Left colon (tissue), 2 donors: ENCODE measurements around the gene PEMT. TPM values are rescaled to one million over a fixed set of nuclear protein-coding genes. Genes with fewer than 3 reads are reported as not detected.

ENCODE experiments used
- ATAC-seq: fragments of 200-7000 bp; cut with Tn5 transposase; one replicate; pipeline ENCODE4 v1.9.1; 2020; ENCODE audit warnings: mild to moderate bottlenecking, moderate library complexity
- DNase-seq, 2 donors: peaks; one replicate each; pipeline ENCODE4 v3.0.0-alpha.2; 2020
- intact Hi-C, 2 donors: fragments of 100-400 bp; cut with DNase I in 1 of 2; cut with micrococcal nuclease in 1 of 2; formaldehyde crosslinking; loops; one replicate each; pipeline versions ENCODE4 v1.11.2 to v1.14.0; 2022; cut with DNase I, micrococcal nuclease
- total RNA-seq, 2 donors: library from RNA; stranded (reverse); fragmentation: NEBNext Ultra II Directional; extraction: Animal tissue kit (Norgen Biotek cat#: 25700); gene quantifications; one replicate each; pipeline ENCODE4 v1.2.1, GENCODE V29; 2021
- donor health status: DM: no; HTN: no; CAD: no.
- donor health status: DM: yes; HTN: yes; CAD: no.

PEMT gene
- total RNA-seq, 2 donors from 2014 or later = 13.8 to 18.6 TPM

DNA sequence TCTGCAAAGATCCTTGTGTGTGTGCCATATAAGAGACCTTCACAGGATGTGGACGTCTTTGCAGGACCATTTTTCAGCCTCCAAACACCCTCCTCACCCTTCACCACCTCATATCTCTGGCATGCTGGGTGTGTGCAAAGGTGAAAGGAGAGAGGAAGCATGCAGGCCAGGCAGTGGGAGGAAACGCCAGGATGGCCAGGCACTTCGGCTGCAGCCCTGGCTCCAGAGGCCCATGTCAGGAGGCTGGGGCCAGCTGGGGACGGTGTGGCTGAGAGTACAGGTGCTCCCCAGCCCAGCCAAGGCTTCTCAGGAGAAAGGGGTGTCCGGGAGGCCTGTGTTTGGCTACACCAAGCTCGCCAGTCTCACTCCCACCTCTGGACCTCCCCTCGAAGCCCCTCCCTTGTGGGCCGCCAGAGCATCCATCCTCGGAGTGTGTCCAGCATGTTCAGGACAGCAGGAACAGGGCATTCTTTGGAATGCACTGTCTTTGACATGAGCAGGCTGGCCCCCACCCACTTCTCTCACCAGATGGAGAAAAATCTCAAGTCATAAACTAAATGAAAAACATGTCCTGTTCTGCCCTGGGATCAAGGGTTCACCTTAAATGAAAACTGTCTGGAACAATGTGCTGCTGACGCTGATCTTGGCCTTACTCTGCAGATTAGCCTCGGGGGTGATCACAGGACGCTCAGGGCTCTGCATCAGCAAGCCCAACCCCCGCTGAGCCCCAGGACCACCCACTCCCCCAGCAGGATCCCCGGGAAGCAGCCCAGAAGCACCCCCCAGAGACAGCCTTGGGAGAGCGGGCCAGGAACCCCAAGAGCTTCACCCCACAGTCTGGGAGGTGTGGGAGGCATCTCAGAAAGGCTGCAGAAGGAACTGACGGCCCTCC is 15.9 kb downstream of the PEMT start:
- intact Hi-C loops = no loop called here
- ATAC-seq (no peak), DNase-seq (no peak)

GRCh38 chr17:17573912-17574311 is 17.6 kb downstream of the PEMT start:
- ATAC-seq = no peak
- intact Hi-C loops = no loop called here

GRCh38 chr17:17572010-17572785 is 19.3 kb downstream of the PEMT start:
- DNase-seq (no peak), ATAC-seq (no peak)
- intact Hi-C loops = no loop called here

More at GRCh38 chr17:17573912-17574311, 17.6 kb downstream of the PEMT start:
- DNase-seq = no peak

DNA sequence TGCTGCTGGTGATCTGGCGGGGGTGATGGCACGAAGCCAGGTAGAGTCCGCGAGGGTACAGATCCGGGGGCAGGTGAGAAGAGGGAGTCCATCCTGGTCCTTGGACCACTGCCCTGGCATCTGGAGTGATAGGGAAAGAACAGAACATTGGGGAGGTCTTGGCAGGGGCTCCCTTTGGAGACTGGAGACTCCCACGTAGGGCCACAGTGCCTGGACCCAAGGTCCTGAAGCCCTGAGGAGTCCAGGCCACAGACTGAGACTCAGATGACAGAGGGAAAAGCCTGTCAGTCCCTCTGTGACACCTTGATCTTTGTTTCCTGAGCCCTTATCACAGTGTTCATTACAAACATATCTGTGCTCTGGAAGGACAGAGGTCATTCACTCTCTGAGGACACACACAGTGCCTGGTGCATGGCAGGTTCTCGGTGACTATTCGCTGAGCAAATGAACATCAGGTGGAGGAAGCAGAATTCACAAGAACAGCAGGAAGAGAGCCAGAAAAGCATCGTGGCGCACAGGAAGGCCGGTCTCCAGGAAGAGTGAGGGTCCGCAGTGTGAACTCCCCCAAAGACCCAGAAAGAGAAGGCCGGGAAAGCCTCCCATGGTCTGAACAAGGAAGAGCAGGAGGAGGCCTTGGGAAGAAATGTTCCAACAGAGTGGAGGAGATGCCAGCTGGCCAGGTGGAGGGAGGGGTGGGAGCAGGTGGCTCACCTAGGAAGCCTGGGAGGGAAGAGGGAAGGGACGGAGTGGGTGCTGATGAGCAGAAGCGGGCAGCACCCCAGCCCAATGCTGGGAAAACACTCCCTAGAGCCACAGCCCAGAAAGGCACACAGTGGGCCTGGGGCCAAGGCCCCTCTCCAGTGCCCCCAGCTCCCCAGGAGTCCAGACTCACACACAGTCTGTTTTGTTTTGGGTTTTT is 20.5 kb downstream of the PEMT start:
- intact Hi-C loops = no loop called here
- no peak for DNase-seq
- ATAC-seq = no peak

DNA sequence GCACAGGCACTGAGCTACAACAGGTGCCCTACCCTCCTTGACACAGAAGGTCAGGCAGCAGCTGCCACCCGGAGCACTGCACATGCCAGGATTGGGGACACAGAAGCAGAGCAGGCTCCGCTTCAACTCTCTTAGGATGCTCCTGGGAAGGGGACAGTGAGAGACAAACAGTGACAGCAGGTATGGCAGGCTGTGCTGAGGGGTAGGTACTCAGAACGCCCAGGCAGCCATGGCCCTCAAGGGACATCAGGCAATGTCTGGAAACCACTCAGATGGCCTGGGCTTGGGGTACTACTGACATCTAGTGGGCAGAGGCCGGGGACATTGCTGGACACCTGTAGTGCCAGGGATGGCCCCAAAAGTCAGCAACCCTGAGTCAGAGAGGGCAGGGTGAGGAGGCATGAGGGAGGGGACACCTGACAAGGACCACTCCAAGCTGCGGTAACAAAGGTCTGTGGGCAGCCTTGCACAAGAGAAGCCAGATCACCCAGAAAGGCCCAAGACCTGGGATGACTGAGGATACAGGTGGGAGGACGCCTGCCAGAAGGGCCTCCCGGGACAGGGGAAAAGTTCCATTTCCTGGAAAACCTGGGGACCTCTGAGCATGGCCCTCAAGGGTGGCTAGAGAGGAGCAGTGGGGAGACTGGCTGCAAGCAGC is 21.2 kb downstream of the PEMT start:
- ATAC-seq (peak; percentile 76), DNase-seq (peak in 1 of 2 donors; percentile 57)
- intact Hi-C loops = no loop called here

DNA sequence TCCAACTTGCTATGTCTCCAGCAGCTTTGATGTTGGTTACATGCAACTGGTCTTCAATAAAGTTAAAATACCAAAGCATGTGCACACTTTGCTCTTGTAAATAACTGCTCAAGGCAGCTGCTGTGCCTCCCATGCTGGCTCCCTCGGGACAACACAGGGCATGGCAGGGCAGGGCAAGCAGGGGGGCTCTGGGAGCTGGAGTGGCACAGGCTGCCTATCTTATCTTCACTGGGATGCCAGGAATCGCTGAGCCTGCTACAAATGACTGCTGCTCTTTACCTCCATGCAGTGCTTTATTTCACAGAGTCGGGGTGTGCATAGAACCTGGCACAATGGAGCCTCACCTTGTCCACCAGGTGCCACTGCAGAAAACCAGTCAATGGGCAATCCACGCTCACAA is 21.8 kb downstream of the PEMT start:
- ATAC-seq = peak; percentile 3
- intact Hi-C loops = loop anchor here in 1 of 2 donors (10.0 kb wide), 1 partner anchor 65 kb away; no protein-coding TSS in a partner anchor

GRCh38 chr17:17568772-17569195 is 22.7 kb downstream of the PEMT start:
- DNase-seq (peak; percentile 63 to 89), ATAC-seq (peak; percentile 71)
- intact Hi-C loops = loop anchor here in 1 of 2 donors (10.0 kb wide), 1 partner anchor 64 kb away; no protein-coding TSS in a partner anchor

More for the DNA sequence above, 21.8 kb downstream of the PEMT start:
- no peak for DNase-seq

- intact Hi-C loops = loop anchor here in 1 of 2 donors (10.0 kb wide), 1 partner anchor 63 kb away; no protein-coding TSS in a partner anchor
- DNase-seq (peak; percentile 31 to 43), ATAC-seq (no peak)
These were observed 23.9 kb downstream of the PEMT start for GRCh38 chr17:17567631-17568030.

DNA sequence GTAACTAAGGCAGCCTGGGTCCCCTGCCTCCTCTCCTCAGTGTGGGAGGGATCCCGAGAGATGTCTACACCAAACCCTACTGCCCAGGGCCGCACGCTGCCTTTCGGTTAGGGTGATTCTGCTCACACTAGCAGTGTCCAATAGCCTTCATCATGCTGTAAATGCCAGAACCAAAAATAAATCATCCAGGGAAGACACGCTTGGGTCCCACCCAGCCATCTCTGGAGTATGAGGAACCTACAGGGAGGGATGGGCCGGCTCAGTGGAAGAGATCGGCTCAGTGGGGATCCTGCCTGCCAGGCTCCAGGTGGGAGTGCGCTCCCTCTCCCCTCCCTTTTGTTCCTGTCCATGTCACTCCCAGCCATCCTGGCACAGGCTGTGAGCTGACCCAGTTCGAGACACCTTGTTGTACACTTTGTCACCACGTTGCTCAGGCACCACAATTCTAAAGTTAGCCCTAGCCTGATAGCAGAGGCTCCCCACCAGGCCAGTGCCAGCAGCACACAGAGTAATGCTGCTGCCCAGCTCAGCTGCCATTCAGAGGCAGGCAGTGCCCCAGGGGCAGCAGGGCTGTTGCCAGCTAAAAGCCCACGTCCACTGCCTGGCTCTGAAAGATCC is 24.5 kb downstream of the PEMT start:
- intact Hi-C loops = loop anchor here in 1 of 2 donors (10.0 kb wide), 1 partner anchor 62 kb away; no protein-coding TSS in a partner anchor
- no peak for ATAC-seq
- DNase-seq = no peak

DNA sequence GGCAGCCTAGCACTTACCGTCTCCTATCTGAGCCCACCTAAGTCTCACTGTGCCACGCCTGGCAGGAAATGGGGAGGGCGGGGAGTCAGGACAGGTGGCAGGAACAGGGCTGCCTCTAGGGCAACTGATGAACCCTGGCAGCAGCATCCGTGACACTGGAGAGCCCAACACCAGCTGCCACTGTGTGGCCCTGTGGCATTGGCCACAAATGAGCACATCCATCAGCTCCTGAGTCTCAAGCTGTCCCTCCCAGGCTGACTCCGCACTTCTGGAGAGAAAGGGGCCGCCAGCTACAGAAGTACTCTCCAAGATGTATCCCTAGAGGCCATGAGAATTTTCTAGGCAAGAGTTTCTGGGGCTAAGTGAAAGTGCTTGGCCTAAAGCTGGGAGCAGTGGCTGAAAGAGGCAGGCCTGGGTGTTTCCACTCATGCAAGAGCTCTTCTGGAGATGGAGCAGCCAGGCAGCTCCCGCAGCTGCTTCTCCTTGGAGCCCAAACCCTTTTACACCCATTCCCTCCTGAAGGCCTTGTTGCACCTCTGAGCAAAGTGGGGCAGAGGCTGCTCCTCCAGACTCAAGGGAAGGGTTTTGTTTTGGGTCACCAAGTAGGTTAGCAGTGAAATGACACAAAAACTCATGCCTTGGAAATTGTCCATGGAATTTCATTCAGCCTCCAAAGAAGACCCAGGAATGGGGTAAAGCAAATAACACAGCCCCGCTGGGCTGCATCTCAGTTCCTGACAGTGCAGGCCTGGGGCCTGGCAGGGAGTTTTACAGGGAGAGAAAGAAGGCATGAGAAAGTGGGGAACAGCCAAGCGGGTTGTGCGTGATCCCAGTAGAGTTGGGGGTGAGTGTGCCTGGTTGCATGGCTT is 25.8 kb downstream of the PEMT start:
- no peak for ATAC-seq
- intact Hi-C loops = loop anchor here in 1 of 2 donors (10.0 kb wide), 1 partner anchor 61 kb away; no protein-coding TSS in a partner anchor
- DNase-seq = no peak

DNA sequence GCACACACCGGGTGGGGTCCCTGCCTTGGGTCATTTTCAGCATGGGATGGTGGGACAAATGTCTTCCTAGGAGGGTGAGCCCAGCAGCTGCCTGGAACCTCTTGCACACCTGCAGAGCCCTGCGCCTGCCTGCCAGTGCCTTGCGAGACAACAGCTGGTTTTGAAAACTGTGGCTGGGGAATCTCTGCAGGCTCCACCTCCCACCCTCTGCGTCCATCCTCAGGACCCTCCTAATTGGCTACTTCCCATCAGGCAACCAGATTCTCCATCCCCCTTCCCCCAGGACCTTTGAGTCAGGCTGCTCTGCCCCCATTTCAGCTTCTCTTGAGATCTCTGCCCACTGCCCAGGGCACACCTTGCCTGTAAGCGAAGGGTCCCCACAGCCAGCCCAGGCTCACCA is 26.6 kb downstream of the PEMT start:
- no peak for ATAC-seq
- intact Hi-C loops = loop anchor here in 1 of 2 donors (10.0 kb wide), 1 partner anchor 60 kb away; no protein-coding TSS in a partner anchor
- DNase-seq = no peak

DNA sequence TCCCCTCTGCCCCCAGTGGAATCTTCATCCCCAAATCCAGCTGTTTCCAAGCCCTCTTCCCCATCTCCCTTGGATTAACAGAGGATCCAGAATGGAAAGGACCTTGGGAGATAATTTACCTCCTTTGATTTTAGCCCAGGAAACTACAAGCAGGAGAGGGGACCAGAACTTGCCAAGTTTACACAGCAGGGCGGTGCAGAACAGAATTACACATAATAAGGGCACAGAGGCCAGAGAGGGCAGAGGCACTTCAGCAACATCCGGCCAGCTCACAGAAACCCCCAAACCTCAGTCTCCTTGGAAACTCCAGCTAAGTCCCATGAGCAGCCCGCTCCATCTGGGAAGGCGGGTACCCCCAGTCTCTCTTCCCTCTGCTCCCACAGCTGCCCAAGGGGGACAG is 27.2 kb downstream of the PEMT start:
- no peak for DNase-seq
- peak; percentile 56 for ATAC-seq
- intact Hi-C loops = loop anchor here in 1 of 2 donors (10.0 kb wide), 1 partner anchor 60 kb away; no protein-coding TSS in a partner anchor

GRCh38 chr17:17563530-17563929 is 28.0 kb downstream of the PEMT start:
- intact Hi-C loops = loop anchor here in 1 of 2 donors (10.0 kb wide), 1 partner anchor 59 kb away; no protein-coding TSS in a partner anchor
- peak; percentile 68 for ATAC-seq
- DNase-seq = peak in 1 of 2 donors; percentile 51

DNA sequence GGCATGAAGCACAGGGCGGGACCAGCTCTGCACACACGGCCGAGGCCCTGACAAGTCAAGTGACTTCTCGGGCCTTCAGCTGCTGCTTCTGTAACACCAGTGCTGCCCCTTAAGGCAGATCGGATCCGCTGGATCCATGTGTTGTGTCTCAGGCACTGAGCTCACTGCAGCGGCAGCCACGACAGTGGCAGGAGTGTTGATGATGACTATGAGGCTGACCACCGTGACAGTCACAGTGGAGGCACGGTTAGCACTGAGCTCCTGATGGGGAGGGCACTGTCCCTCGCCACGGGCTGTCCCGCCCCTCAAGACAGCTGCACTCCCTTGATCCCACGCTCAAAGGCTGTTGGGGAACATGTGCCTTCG is 29.4 kb downstream of the PEMT start:
- intact Hi-C loops = loop anchor here in 1 of 2 donors (10.0 kb wide), 1 partner anchor 57 kb away; no protein-coding TSS in a partner anchor
- ATAC-seq (no peak), DNase-seq (no peak)

- peak; percentile 48 to 61 for DNase-seq
- ATAC-seq = peak; percentile 50
- intact Hi-C loops = loop anchor here in 1 of 2 donors (10.0 kb wide), 1 partner anchor 57 kb away; no protein-coding TSS in a partner anchor
These were observed 29.9 kb downstream of the PEMT start for GRCh38 chr17:17561408-17562145.
